Measurements from ENCODE around the gene DDX6.

DNA sequence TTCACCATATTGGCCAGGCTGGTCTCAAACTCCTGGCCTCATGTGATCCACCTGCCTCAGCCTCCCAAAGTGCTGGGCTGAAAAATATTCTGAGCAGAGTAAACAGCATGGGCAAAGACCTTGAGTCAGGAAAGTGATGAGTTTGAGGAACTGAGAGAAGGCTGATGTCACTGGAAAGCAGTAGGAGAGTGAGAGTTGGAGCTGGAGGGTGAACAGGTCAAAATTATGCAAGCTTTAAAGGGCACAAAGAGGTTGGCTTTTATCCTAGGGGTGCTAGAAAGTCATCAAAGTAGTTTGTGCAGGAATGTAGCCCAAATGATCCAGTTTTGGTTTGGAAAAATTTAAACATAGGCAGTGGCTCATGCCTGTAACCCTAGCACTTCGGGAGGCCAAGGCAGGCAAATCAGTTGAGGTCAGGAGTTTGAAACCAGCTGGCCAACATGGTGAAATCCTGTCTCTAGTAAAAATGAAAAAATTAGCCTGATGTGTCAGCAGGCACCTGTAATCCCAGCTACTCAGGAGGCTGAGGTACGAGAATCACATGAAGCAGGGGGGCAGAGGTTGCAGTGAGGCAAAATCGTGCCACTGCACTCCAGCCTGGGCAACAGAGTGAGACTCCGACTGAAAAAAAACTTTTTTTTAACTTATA lies 48.1 kb upstream of the DDX6 start:
- TF ChIP-seq, protein P1, sequence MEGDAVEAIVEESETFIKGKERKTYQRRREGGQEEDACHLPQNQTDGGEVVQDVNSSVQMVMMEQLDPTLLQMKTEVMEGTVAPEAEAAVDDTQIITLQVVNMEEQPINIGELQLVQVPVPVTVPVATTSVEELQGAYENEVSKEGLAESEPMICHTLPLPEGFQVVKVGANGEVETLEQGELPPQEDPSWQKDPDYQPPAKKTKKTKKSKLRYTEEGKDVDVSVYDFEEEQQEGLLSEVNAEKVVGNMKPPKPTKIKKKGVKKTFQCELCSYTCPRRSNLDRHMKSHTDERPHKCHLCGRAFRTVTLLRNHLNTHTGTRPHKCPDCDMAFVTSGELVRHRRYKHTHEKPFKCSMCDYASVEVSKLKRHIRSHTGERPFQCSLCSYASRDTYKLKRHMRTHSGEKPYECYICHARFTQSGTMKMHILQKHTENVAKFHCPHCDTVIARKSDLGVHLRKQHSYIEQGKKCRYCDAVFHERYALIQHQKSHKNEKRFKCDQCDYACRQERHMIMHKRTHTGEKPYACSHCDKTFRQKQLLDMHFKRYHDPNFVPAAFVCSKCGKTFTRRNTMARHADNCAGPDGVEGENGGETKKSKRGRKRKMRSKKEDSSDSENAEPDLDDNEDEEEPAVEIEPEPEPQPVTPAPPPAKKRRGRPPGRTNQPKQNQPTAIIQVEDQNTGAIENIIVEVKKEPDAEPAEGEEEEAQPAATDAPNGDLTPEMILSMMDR (IDR thresholded peaks at IDR 0.05), result no peak
- TF ChIP-seq EZH2 (IDR thresholded peaks at IDR 0.05), result no peak

Data from neural progenitor cell (in vitro differentiated cells).